H1 (cell line): ENCODE results near the gene SKP2. TPM values are rescaled to one million over a fixed set of nuclear protein-coding genes. Genes with fewer than 3 reads are reported as not detected.

ENCODE experiments used
- CTCF ChIA-PET: fragments of 300-600 bp; sonication (Branson Sonifier 250); formaldehyde crosslinking; loops from one replicate; lab custom pipeline; 2021; ENCODE audit not compliant: partially characterized antibody; lab: Charles Lee
- POLR2A ChIA-PET: fragments of 300-600 bp; sonication (Branson Sonifier 250); formaldehyde crosslinking; loops from one replicate; lab custom pipeline; 2021; ENCODE audit warnings: inconsistent platforms; ENCODE audit not compliant: partially characterized antibody; lab: Charles Lee
- DNase-seq, 2 experiments: peaks; one replicate each; pipeline versions ENCODE4 v3.0.0 to v3.0.0-alpha.2; 2010 to 2022; ENCODE audit warnings: low spot score in 2 of 2, low read depth in 1 of 2, mixed read lengths in 1 of 2
- FAIRE-seq: peaks from 2 replicates; lab custom pipeline; 2011; peaks lifted over from hg19 to GRCh38; lab: Jason Lieb, UNC
- H2AFZ ChIP-seq: 2 replicates; pipeline ENCODE4 v1.8.1; 2012; ENCODE audit warnings: low read length, inconsistent platforms
- H2AK5ac ChIP-seq: 2 replicates; pipeline ENCODE4 v1.6.1; 2013; ENCODE audit warnings: low read depth, low read length
- H2BK120ac ChIP-seq: replicated peaks from 2 replicates; pipeline ENCODE3; 2013; ENCODE audit warnings: low read depth, low read length, inconsistent platforms
- H2BK12ac ChIP-seq: 2 replicates; pipeline ENCODE4 v1.6.1; 2013; ENCODE audit warnings: low read depth, low read length
- H2BK15ac ChIP-seq: 2 replicates; pipeline ENCODE4 v1.6.1; 2013; ENCODE audit warnings: low read length
- H2BK20ac ChIP-seq: 2 replicates; pipeline ENCODE4 v1.6.1; 2013; ENCODE audit warnings: low read length
- H2BK5ac ChIP-seq: 2 replicates; pipeline ENCODE4 v1.6.1; 2013; ENCODE audit warnings: low read depth, low read length
- H3K14ac ChIP-seq: 2 replicates; pipeline ENCODE4 v1.6.1; 2013; ENCODE audit warnings: inconsistent platforms; ENCODE audit not compliant: insufficient read length
- H3K18ac ChIP-seq: 2 replicates; pipeline ENCODE4 v1.6.1; 2013; ENCODE audit warnings: low read length; ENCODE audit errors: extremely low read depth
- H3K23ac ChIP-seq: 2 replicates; pipeline ENCODE4 v1.6.1; 2013; ENCODE audit warnings: inconsistent platforms; ENCODE audit not compliant: insufficient read length
- H3K23me2 ChIP-seq: 2 replicates; pipeline ENCODE4 v1.6.1; 2013; ENCODE audit warnings: low read depth, low read length
- H3K27ac ChIP-seq: 2 replicates; pipeline ENCODE4 v1.6.1; 2011; ENCODE audit warnings: low read depth, low read length, inconsistent platforms
- H3K27me3 ChIP-seq, 4 experiments: replicated peaks in 1 of 4; 1 replicate in 1 of 4; 2 replicates in 3 of 4; pipeline versions ENCODE4 v1.6.1 to v1.8.1; 2011 to 2013; ENCODE audit warnings: low read length in 3 of 4, mild to moderate bottlenecking in 3 of 4, inconsistent platforms in 2 of 4, mixed read lengths in 2 of 4, moderate library complexity in 1 of 4; ENCODE audit not compliant: control insufficient read depth in 3 of 4, insufficient read depth in 3 of 4; ENCODE audit errors: extremely low read depth in 1 of 4
- H3K36me3 ChIP-seq, 4 experiments: 2 replicates each; pipeline versions ENCODE4 v1.6.1 to v1.8.1; 2011 to 2013; ENCODE audit warnings: mild to moderate bottlenecking in 4 of 4, low read length in 3 of 4, moderate library complexity in 2 of 4, control low read depth in 1 of 4, inconsistent platforms in 1 of 4; ENCODE audit not compliant: insufficient read depth in 4 of 4, control insufficient read depth in 2 of 4
- H3K4ac ChIP-seq: replicated peaks from 2 replicates; pipeline ENCODE3; 2013; ENCODE audit warnings: low read length, low read depth, mixed read lengths, inconsistent platforms; ENCODE audit not compliant: insufficient read length
- H3K4me1 ChIP-seq, 4 experiments: replicated peaks in 1 of 4; 1 replicate in 1 of 4; 2 replicates in 3 of 4; pipeline versions ENCODE4 v1.6.1 to v1.8.1; 2011 to 2013; ENCODE audit warnings: low read length in 3 of 4, inconsistent platforms in 2 of 4, mixed read lengths in 1 of 4; ENCODE audit not compliant: insufficient read depth in 4 of 4, control insufficient read depth in 3 of 4
- H3K4me2 ChIP-seq, 2 experiments: 2 replicates each; pipeline versions ENCODE4 v1.6.1 to v1.8.1; 2011 to 2013; ENCODE audit warnings: low read depth in 2 of 2, low read length in 2 of 2, control low read depth in 1 of 2, inconsistent platforms in 1 of 2, mild to moderate bottlenecking in 1 of 2; ENCODE audit not compliant: insufficient read depth in 1 of 2
- H3K4me3 ChIP-seq, 4 experiments: fragments of 200-600, 300-600 bp in 1 of 4; sonication (generic), shearing (Covaris generic), sonication (Bioruptor Twin) in 1 of 4; 2 replicates each; pipeline versions ENCODE4 v1.5.1 to v1.8.1; 2011 to 2016; ENCODE audit warnings: low read length in 4 of 4, low read depth in 3 of 4, control low read depth in 2 of 4, inconsistent platforms in 2 of 4, mild to moderate bottlenecking in 2 of 4, mixed read lengths in 1 of 4, moderate library complexity in 1 of 4; ENCODE audit not compliant: insufficient read depth in 2 of 4; ENCODE audit errors: extremely low read depth in 1 of 4
- H3K56ac ChIP-seq: replicated peaks from 2 replicates; pipeline ENCODE3; 2013; ENCODE audit warnings: low read depth, mild to moderate bottlenecking, mixed read lengths, low read length, inconsistent platforms; ENCODE audit not compliant: insufficient read length
- H3K79me1 ChIP-seq: 2 replicates; pipeline ENCODE4 v1.6.1; 2013; ENCODE audit warnings: low read depth, low read length, control low read depth
- H3K79me2 ChIP-seq, 2 experiments: 2 replicates each; pipeline versions ENCODE4 v1.6.1 to v1.8.1; 2012 to 2013; ENCODE audit warnings: low read length in 2 of 2, mild to moderate bottlenecking in 2 of 2, inconsistent platforms in 1 of 2; ENCODE audit not compliant: insufficient read depth in 2 of 2, control insufficient read depth in 1 of 2
- H3K9ac ChIP-seq, 4 experiments: replicated peaks in 1 of 4; 1 replicate in 1 of 4; 2 replicates in 3 of 4; pipeline versions ENCODE4 v1.6.1 to v1.8.1; 2011 to 2013; ENCODE audit warnings: low read depth in 3 of 4, low read length in 3 of 4, control low read depth in 2 of 4, mild to moderate bottlenecking in 2 of 4, moderate library complexity in 2 of 4, inconsistent platforms in 1 of 4; ENCODE audit errors: extremely low read depth in 1 of 4
- H3K9me3 ChIP-seq, 2 experiments: 2 replicates each; pipeline versions ENCODE4 v1.6.1 to v1.8.1; 2012 to 2013; ENCODE audit warnings: mild to moderate bottlenecking in 2 of 2, moderate library complexity in 2 of 2, control low read depth in 1 of 2, inconsistent platforms in 1 of 2, low read depth in 1 of 2, low read length in 1 of 2, mixed read lengths in 1 of 2; ENCODE audit not compliant: insufficient read depth in 2 of 2
- H4K20me1 ChIP-seq, 2 experiments: replicated peaks in 1 of 2; 2 replicates each; pipeline versions ENCODE3 to v1.8.1; 2011 to 2013; ENCODE audit warnings: inconsistent platforms in 2 of 2, low read length in 2 of 2, mild to moderate bottlenecking in 1 of 2; ENCODE audit not compliant: insufficient read depth in 2 of 2, control insufficient read depth in 1 of 2
- H4K5ac ChIP-seq: 2 replicates; pipeline ENCODE4 v1.6.1; 2013; ENCODE audit warnings: low read length, low read depth, mixed read lengths, inconsistent platforms; ENCODE audit not compliant: insufficient read length
- H4K8ac ChIP-seq: 2 replicates; pipeline ENCODE4 v1.8.0; 2013; ENCODE audit warnings: mild to moderate bottlenecking, moderate library complexity, low read length, inconsistent platforms; ENCODE audit not compliant: insufficient read depth; ENCODE audit errors: extremely low read depth
- H4K91ac ChIP-seq: replicated peaks from 2 replicates; pipeline ENCODE3; 2013; ENCODE audit warnings: low read length, mixed read lengths, inconsistent platforms; ENCODE audit not compliant: insufficient read length
- BCL11A ChIP-seq, 2 experiments: IDR thresholded peaks; one replicate each; pipeline ENCODE4 v1.6.1; 2011; ENCODE audit warnings: low read depth in 2 of 2, low read length in 2 of 2, mild to moderate bottlenecking in 2 of 2
- CTBP2 ChIP-seq: IDR thresholded peaks from 2 replicates; pipeline ENCODE4 v1.7.0; 2011; ENCODE audit warnings: borderline replicate concordance, mild to moderate bottlenecking, moderate library complexity, mixed read lengths, low read length; ENCODE audit not compliant: insufficient read depth, insufficient read length
- GTF2F1 ChIP-seq: IDR thresholded peaks from 2 replicates; pipeline ENCODE4 v1.6.1; 2012; ENCODE audit warnings: low read depth, low read length, improper control_type of control experiment, borderline replicate concordance
- JUN ChIP-seq: IDR thresholded peaks from 2 replicates; pipeline ENCODE4 v1.6.1; 2011; ENCODE audit warnings: low read depth, mild to moderate bottlenecking, improper control_type of control experiment, low read length
- KDM1A ChIP-seq: fragments of 200-600, 300-600 bp; sonication (generic); IDR thresholded peaks from 2 replicates; pipeline ENCODE4 v1.7.1; 2016; ENCODE audit warnings: mild to moderate bottlenecking, low read length, borderline replicate concordance
- POLR2A ChIP-seq, 2 experiments: IDR thresholded peaks; 1 replicate in 1 of 2; 2 replicates in 1 of 2; pipeline ENCODE4 v1.6.1; 2011; ENCODE audit warnings: low read depth in 2 of 2, low read length in 2 of 2, mild to moderate bottlenecking in 2 of 2; ENCODE audit errors: control extremely low read depth in 1 of 2
- SAP30 ChIP-seq: fragments of 300-600 bp; sonication (generic); IDR thresholded peaks from 2 replicates; pipeline ENCODE4 v1.7.1; 2012; ENCODE audit warnings: low read length, moderate library complexity, mild to moderate bottlenecking, inconsistent platforms; ENCODE audit not compliant: insufficient read depth, insufficient replicate concordance
- SP2 ChIP-seq: IDR thresholded peaks from 2 replicates; pipeline ENCODE4 v1.6.1; 2012; ENCODE audit warnings: mild to moderate bottlenecking, low read length, inconsistent platforms
- SP4 ChIP-seq: IDR thresholded peaks from 2 replicates; pipeline ENCODE4 v1.6.1; 2012; ENCODE audit warnings: low read length, inconsistent platforms
- TAF1 ChIP-seq: IDR thresholded peaks from 2 replicates; pipeline ENCODE4 v1.6.1; 2011; ENCODE audit warnings: mild to moderate bottlenecking, low read depth, low read length
- TBP ChIP-seq: IDR thresholded peaks from 2 replicates; pipeline ENCODE4 v1.6.1; 2011; ENCODE audit warnings: low read depth, low read length, improper control_type of control experiment
- ZNF274 ChIP-seq: IDR thresholded peaks from 2 replicates; pipeline ENCODE4 v1.7.0; 2012; ENCODE audit warnings: low read length, borderline replicate concordance; ENCODE audit errors: extremely low read depth
- WGBS, 2 experiments: shearing (Covaris generic) in 1 of 2; methylation state at CpG; one replicate each; pipeline versions ENCODE4 v1.1.6 to v1.1.7; 2013 to 2015; ENCODE audit warnings: low lambda C conversion rate in 2 of 2, mixed read lengths in 2 of 2, inconsistent platforms in 1 of 2, low coverage in 1 of 2, missing lambda C conversion rate in 1 of 2; ENCODE audit not compliant: insufficient replicate concordance in 2 of 2, insufficient coverage in 1 of 2, insufficient read length in 1 of 2; ENCODE audit errors: extremely low coverage in 1 of 2, missing lambda C conversion rate in 1 of 2; 5-methylcytosine and 5-hydroxymethylcytosine counted together
- polyA plus RNA-seq, 7 experiments: library from polyadenylated mRNA; depleted of rRNA in 3 of 7; stranded (reverse) in 5 of 7; unstranded in 2 of 7; fragments of >200 nt in 5 of 7; fragments of 200-250 nt in 2 of 7; gene quantifications; 1 replicate in 5 of 7; 2 replicates in 1 of 7; 4 replicates in 1 of 7; pipeline versions ENCODE4 v1.2.1 to v1.2.3, GENCODE V29; 2011 to 2013; ENCODE audit warnings: missing spikeins in 2 of 7, mixed read lengths in 2 of 7
- total RNA-seq: library from RNA; stranded (reverse); fragmentation: NEBNext Ultra II Directional; extraction: Animal tissue kit (Norgen Biotek cat#: 25700); gene quantifications from 2 replicates; pipeline ENCODE4 v1.2.1, GENCODE V29; 2021

The SKP2 gene
- total and polyA plus RNA-seq, 2 of the 8 experiments (the other 6 are each of a cell fraction or from before 2014, with no cell fraction given), result 49.9 to 104 TPM

GRCh38 chr5:36150676-36151433 is 1.1 kb upstream of the SKP2 start:
- H4K5ac ChIP-seq, result no peak overlapping the region
- H3K23ac ChIP-seq, result no peak overlapping the region
- H3K18ac ChIP-seq, result no peak overlapping the region
- H3K79me2 ChIP-seq, result peaks cover 0 to 30% of the 10 kb centered on the region in 2 experiments; a peak in 3 of 4 replicates
- H2BK15ac ChIP-seq, result no peak overlapping the region
- 11% methylated on average over 23 of the region's 23 CpGs; no CpG with 5 or more reads in 1 of the 2 experiments for WGBS, 2 experiments
- H2BK120ac ChIP-seq, result no peak overlapping the region
- peak overlapping the region; percentile 81; the same call in 1 of the 2 replicates for H4K8ac ChIP-seq
- H3K27me3 ChIP-seq, result no peaks in the 10 kb centered on the region
- no peaks in the 10 kb centered on the region for H3K79me1 ChIP-seq
- H2BK12ac ChIP-seq, result no peak overlapping the region
- H3K4me2 ChIP-seq, result peak overlapping the region; percentile 94 to 96
- peak overlapping the region; percentile 85 to 90 (median 86) for H3K4me3 ChIP-seq
- no peak overlapping the region for H4K91ac ChIP-seq
- no peak overlapping the region for H3K27ac ChIP-seq
- H3K36me3 ChIP-seq, result peaks cover 0 to 27% (median 7%) of the 10 kb centered on the region in 4 experiments; a peak in 5 of 8 replicates
- H3K14ac ChIP-seq, result no peak overlapping the region
- peak overlapping the region; percentile 65 for H2AFZ ChIP-seq
- no peak overlapping the region for H3K4ac ChIP-seq
- DNase-seq (peak in 1 of 2 experiments; percentile 54), FAIRE-seq (no peak)
- peak overlapping the region; percentile 19 for H3K56ac ChIP-seq
- H3K9ac ChIP-seq, result peak overlapping the region in 3 of 4 experiments; percentile 52 to 64 (median 63); a peak in 6 of 7 replicates
- H2BK5ac ChIP-seq, result no peak overlapping the region
- no peak overlapping the region for H2BK20ac ChIP-seq
- no peaks in the 10 kb centered on the region for H3K9me3 ChIP-seq
- peaks cover 0 to 5% (median 2%) of the 10 kb centered on the region in 4 experiments; a peak in 3 of 7 replicates for H3K4me1 ChIP-seq
- POLR2A ChIA-PET, result interaction anchor here (0.5 to 2.4 kb wide), 5 partner anchors 9 to 996 kb away, joined by 3 to 13 read pairs (median 4); partner anchors contain the start of gene UGT3A2
- no peak overlapping the region for H2AK5ac ChIP-seq
- no peaks in the 10 kb centered on the region for H4K20me1 ChIP-seq
- CTCF ChIA-PET, result interaction anchor here (0.9 to 6.1 kb wide), 8 partner anchors 9 to 187 kb away, joined by 3 to 44 read pairs (median 5); partner anchors contain the start of gene NADK2
- peaks cover 12% of the 10 kb centered on the region; the same call in 1 of the 2 replicates for H3K23me2 ChIP-seq
- TF ChIP-seq SAP30 (peak; percentile 69), SP4 (0 out of 2 replicates have a peak, but pooled peaks have one; percentile 9), JUN (no peak), CTBP2 (no peak), BCL11A (IDR thresholded peaks at IDR 0.05; ENCODE audit: low read depth in 2 of 2, low read length in 2 of 2) (no peak), KDM1A (no peak), TBP (0 out of 2 replicates have a peak, but pooled peaks have one; percentile 65), ZNF274 (no peak), GTF2F1 (no peak), TAF1 (peak; percentile 71; the same call in 1 of the 2 replicates), SP2 (no peak), POLR2A (IDR thresholded peaks at IDR 0.05; ENCODE audit: control extremely low read depth in 1 of 2, low read depth in 2 of 2, low read length in 2 of 2) (peak in 1 of 2 experiments; percentile 48; a peak in 1 of 3 replicates)
